DOHH2 (cell line): ENCODE measurements around the gene URB1.

Experiments
- H3F3A ChIP-seq: fragments of 200-600 bp; sonication (generic), shearing (Covaris generic); 2 replicates; pipeline ENCODE4 v1.6.0; 2016; ENCODE audit warnings: antibody characterized with exemption, mild to moderate bottlenecking; ENCODE audit not compliant: control insufficient read depth, insufficient read depth
- H3K27ac ChIP-seq: fragments of 200-600 bp; sonication (generic); 2 replicates; pipeline ENCODE4 v1.5.1; 2014; ENCODE audit warnings: low read depth, mild to moderate bottlenecking, low read length, moderate library complexity
- H3K27me3 ChIP-seq: fragments of 200-600 bp; sonication (generic); 2 replicates; pipeline ENCODE4 v1.6.1; 2014; ENCODE audit warnings: mild to moderate bottlenecking, low read length, mixed read lengths; ENCODE audit not compliant: control insufficient read depth
- H3K36me3 ChIP-seq: fragments of 200-600 bp; sonication (generic); 2 replicates; pipeline ENCODE4 v1.6.1; 2014; ENCODE audit warnings: mild to moderate bottlenecking, low read length, moderate library complexity, mixed read lengths; ENCODE audit not compliant: control insufficient read depth
- H3K4me1 ChIP-seq: fragments of 200-600 bp; sonication (generic); 2 replicates; pipeline ENCODE4 v1.6.1; 2014; ENCODE audit warnings: mild to moderate bottlenecking, low read length, mixed read lengths; ENCODE audit not compliant: control insufficient read depth
- H3K4me2 ChIP-seq: fragments of 200-600 bp; sonication (generic); 2 replicates; pipeline ENCODE4 v1.6.0; 2014; ENCODE audit warnings: mild to moderate bottlenecking, low read length, moderate library complexity
- H3K4me3 ChIP-seq: fragments of 200-600 bp; sonication (generic); 2 replicates; pipeline ENCODE4 v1.5.1; 2014; ENCODE audit warnings: mild to moderate bottlenecking, low read length, mixed read lengths
- H3K79me2 ChIP-seq: fragments of 200-600 bp; sonication (generic); 2 replicates; pipeline ENCODE4 v1.6.1; 2014; ENCODE audit warnings: mild to moderate bottlenecking, low read length, mixed read lengths; ENCODE audit not compliant: control insufficient read depth
- H3K9me2 ChIP-seq: fragments of 200-600 bp; sonication (generic); replicated peaks from 2 replicates; pipeline ENCODE4 v1.6.1; 2014; ENCODE audit warnings: mild to moderate bottlenecking, low read length, mixed read lengths; ENCODE audit not compliant: control insufficient read depth
- H3K9me3 ChIP-seq: fragments of 200-600 bp; sonication (generic); 2 replicates; pipeline ENCODE4 v1.6.1; 2014; ENCODE audit warnings: antibody characterized with exemption, low read length, mixed read lengths; ENCODE audit not compliant: control insufficient read depth, insufficient read depth
- H4K20me1 ChIP-seq: fragments of 200-600 bp; sonication (generic); 2 replicates; pipeline ENCODE4 v1.6.0; 2014; ENCODE audit warnings: low read depth, mild to moderate bottlenecking, antibody characterized with exemption, low read length, moderate library complexity; ENCODE audit not compliant: control insufficient read depth, insufficient read depth
- EZH2phosphoT487 ChIP-seq: fragments of 200-600 bp; sonication (generic); IDR thresholded peaks from 2 replicates; pipeline ENCODE4 v1.6.1; 2017; ENCODE audit warnings: borderline replicate concordance, mild to moderate bottlenecking, antibody characterized with exemption, low read length, moderate library complexity, mixed read lengths
- TF ChIP-seq, protein P1 (sequence below): fragments of 200-600 bp; sonication (generic); IDR thresholded peaks from one replicate; pipeline ENCODE4 v1.5.1; 2014; ENCODE audit warnings: antibody characterized with exemption, mild to moderate bottlenecking, low read depth, low read length; ENCODE audit not compliant: poor library complexity, severe bottlenecking

The URB1 gene

DNA sequence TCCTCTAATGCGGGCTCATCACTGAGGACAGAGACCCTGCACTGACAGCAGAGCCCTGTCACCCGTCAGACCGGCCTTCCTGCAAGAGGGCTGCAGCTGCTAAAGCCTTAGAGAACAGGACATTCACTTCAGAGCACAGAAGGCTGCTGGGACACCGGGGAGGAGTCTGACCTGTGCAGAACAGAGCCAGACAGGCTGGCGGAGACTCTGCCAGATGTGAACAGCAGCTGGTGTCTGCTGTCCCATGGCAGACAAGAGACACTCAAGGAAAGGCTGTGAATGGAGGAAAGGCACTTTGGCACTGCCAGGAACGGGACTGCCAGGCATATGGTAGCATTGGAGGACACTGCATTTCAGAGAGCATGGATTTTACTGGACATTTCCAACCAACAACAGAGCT, 72.8 kb downstream of the URB1 start:
- Histone ChIP-seq H4K20me1 (no peaks in the 10 kb centered on the region), H3K27me3 (no peaks in the 10 kb centered on the region), H3K9me3 (no peaks in the 10 kb centered on the region), H3K36me3 (peaks cover 95% of the 10 kb centered on the region), H3K4me3 (no peak overlapping the region), H3K79me2 (no peaks in the 10 kb centered on the region), H3K4me1 (no peaks in the 10 kb centered on the region), H3K27ac (no peak overlapping the region), H3K4me2 (no peak overlapping the region), H3F3A (no peaks in the 10 kb centered on the region), H3K9me2 (no peaks in the 10 kb centered on the region)
- TF ChIP-seq EZH2phosphoT487 = no peak
- TF ChIP-seq, protein P1, sequence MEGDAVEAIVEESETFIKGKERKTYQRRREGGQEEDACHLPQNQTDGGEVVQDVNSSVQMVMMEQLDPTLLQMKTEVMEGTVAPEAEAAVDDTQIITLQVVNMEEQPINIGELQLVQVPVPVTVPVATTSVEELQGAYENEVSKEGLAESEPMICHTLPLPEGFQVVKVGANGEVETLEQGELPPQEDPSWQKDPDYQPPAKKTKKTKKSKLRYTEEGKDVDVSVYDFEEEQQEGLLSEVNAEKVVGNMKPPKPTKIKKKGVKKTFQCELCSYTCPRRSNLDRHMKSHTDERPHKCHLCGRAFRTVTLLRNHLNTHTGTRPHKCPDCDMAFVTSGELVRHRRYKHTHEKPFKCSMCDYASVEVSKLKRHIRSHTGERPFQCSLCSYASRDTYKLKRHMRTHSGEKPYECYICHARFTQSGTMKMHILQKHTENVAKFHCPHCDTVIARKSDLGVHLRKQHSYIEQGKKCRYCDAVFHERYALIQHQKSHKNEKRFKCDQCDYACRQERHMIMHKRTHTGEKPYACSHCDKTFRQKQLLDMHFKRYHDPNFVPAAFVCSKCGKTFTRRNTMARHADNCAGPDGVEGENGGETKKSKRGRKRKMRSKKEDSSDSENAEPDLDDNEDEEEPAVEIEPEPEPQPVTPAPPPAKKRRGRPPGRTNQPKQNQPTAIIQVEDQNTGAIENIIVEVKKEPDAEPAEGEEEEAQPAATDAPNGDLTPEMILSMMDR = no peak

DNA sequence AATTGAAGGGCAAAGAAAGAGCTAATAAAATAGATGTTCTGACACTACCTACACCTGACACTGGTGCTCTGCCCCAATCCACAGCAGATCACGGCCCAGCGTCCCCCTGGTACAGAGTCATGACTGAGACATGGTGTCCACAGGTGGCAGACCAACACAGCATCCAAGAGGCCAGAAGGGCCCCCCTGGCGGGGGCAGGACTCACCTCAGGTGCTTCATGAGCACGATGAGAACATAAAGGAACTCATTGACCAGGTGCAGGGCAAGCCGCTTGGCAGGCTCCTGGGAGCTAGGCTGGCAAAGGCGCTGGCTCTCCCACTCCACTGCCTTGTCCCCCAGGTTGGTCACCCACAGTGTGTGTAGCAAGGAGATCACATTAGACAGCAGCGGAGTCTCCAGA, 73.8 kb downstream of the URB1 start:
- no peak overlapping the region for H3K4me3 ChIP-seq
- no peak overlapping the region for H3K4me2 ChIP-seq
- no peaks in the 10 kb centered on the region for H4K20me1 ChIP-seq
- H3K27ac ChIP-seq = no peak overlapping the region
- TF ChIP-seq, protein P1 = no peak
- no peak for TF ChIP-seq EZH2phosphoT487
- no peaks in the 10 kb centered on the region for H3K79me2 ChIP-seq
- no peaks in the 10 kb centered on the region for H3F3A ChIP-seq
- H3K27me3 ChIP-seq = no peaks in the 10 kb centered on the region
- no peaks in the 10 kb centered on the region for H3K4me1 ChIP-seq
- no peaks in the 10 kb centered on the region for H3K9me3 ChIP-seq
- peaks cover 92% of the 10 kb centered on the region for H3K36me3 ChIP-seq
- H3K9me2 ChIP-seq = no peaks in the 10 kb centered on the region

DNA sequence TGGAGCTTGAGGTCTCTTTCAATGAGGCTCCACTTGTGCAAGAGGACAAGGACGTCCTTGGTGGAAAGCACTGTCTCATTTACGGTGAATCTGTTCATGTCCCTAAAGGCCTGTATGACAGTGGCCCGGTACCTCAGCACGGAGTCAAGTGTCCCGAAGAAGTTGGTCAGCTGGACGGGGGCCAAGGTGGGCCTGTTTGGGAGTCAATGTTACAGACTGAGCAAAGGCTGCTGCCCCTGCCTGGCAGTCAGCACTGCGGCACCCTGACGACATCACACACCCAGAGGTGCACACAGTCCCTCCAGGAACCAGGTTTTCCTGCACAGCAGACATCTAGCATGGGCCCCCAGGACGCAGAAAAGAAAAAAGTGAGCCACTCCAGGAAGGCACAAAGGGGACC, 75.1 kb downstream of the URB1 start:
- Histone ChIP-seq H3K4me1 (no peaks in the 10 kb centered on the region), H3K4me3 (no peak overlapping the region), H3K9me3 (no peaks in the 10 kb centered on the region), H3K4me2 (no peak overlapping the region), H3F3A (0 out of 2 replicates have a peak, but pooled peaks cover 2% of the 10 kb centered on the region), H3K27me3 (no peaks in the 10 kb centered on the region), H3K27ac (no peak overlapping the region), H4K20me1 (no peaks in the 10 kb centered on the region), H3K9me2 (no peaks in the 10 kb centered on the region), H3K36me3 (peaks cover 90% of the 10 kb centered on the region), H3K79me2 (no peaks in the 10 kb centered on the region)
- TF ChIP-seq, protein P1 = no peak
- TF ChIP-seq EZH2phosphoT487 = no peak
